Astrocyte (in vitro differentiated cells and primary cell): ENCODE measurements around the gene PGC.

Experiments used
- EZH2 ChIP-seq: IDR thresholded peaks from 2 replicates; pipeline ENCODE4 v1.6.1; 2012; ENCODE audit warnings: mild to moderate bottlenecking, low read length, inconsistent platforms; ENCODE audit not compliant: insufficient read depth
- TF ChIP-seq, protein P1 (sequence below): IDR thresholded peaks from 2 replicates; pipeline ENCODE4 v1.5.1; 2011; ENCODE audit warnings: low read depth, mild to moderate bottlenecking, inconsistent platforms, low read length, moderate library complexity; ENCODE audit not compliant: insufficient read depth

DNA sequence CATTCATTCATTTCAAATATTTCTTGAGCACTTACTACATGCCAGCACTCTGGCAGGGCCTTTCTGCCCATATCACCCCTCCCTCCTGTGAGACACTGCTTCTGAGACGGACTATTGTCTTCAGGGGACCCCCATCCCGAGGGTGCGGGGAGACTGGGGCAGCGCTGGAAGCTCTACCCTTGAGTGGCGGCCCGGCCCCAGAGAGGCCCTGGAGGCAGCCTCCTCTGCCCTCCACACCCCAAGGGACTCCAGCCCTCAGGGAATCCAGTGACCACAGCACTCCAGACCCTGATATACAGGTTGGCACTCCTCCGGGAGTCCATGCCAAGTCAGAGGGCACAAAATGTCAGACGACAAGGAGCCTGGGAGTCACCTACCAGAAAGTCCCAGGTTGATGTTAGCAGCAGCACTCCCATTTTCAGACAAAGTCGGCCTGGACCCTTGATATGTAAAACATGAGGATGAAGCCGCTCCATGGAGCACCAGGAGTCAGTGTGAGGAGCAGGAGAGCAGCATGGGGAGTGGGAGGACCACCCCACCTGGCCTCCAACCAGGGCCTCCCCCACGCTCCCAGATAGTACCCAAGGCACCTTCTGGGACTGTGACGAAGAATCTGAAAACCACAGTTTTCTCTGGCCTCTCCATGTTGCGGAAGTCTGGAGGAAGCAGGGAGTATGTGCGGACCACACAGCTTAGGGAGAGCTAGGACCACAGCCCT is 32.5 kb downstream of the PGC start:
- TF ChIP-seq EZH2 = no peak
- TF ChIP-seq, protein P1, sequence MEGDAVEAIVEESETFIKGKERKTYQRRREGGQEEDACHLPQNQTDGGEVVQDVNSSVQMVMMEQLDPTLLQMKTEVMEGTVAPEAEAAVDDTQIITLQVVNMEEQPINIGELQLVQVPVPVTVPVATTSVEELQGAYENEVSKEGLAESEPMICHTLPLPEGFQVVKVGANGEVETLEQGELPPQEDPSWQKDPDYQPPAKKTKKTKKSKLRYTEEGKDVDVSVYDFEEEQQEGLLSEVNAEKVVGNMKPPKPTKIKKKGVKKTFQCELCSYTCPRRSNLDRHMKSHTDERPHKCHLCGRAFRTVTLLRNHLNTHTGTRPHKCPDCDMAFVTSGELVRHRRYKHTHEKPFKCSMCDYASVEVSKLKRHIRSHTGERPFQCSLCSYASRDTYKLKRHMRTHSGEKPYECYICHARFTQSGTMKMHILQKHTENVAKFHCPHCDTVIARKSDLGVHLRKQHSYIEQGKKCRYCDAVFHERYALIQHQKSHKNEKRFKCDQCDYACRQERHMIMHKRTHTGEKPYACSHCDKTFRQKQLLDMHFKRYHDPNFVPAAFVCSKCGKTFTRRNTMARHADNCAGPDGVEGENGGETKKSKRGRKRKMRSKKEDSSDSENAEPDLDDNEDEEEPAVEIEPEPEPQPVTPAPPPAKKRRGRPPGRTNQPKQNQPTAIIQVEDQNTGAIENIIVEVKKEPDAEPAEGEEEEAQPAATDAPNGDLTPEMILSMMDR = no peak
